ENCODE data around the gene GATAD2A. TPM values are rescaled to one million over a fixed set of nuclear protein-coding genes. Genes with fewer than 3 reads are reported as not detected.
A peak's percentile ranks its signal among the peaks of the same experiment; 100 is the strongest.

GATAD2A gene
- total and polyA plus RNA-seq, 2 of the 13 experiments (the other 11 are each of a cell fraction or from before 2014, with no cell fraction given): 16.8 to 28.6 TPM

DNA sequence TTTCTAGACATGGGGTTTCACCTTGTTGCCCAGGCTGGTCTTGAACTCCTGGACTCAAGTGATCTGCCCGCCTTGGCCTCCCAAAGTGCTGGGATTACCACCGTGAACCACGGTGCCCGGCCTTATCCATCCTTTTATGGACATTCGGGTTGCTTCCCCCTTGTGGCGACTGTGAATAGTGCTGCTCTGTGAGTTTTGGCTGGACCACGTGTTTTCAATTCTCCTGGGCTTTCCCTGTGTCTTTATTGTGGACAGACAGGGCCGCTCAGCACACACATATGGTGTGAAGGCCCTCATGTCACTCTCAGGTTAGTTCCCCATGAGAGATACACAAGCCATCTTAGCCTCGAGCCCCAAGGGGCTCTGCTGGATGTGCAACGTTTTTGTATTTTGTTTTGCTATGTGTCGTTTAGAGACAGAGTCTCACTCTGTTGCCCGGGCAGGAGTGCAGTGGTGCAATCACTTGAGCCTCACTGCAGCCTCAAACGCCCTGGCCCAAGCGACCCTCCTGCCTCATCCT, 44.3 kb upstream of the GATAD2A start (continued):
- TF ChIP-seq NFYC (CRISPR knock-in tag; IDR thresholded peaks at IDR 0.05) (no peak), FLYWCH1 (CRISPR knock-in tag; IDR thresholded peaks at IDR 0.05) (no peak), KLF13 (CRISPR knock-in tag; IDR thresholded peaks at IDR 0.05) (no peak), MLLT10 (CRISPR knock-in tag; IDR thresholded peaks at IDR 0.05) (no peak), ZNF251 (CRISPR knock-in tag; IDR thresholded peaks at IDR 0.05) (no peak), RBM22 (optimal IDR thresholded peaks at IDR 0.05; ENCODE audit: low read length) (no peak), ZNF569 (CRISPR knock-in tag; IDR thresholded peaks at IDR 0.05; ENCODE audit: borderline replicate concordance) (no peak), RCOR2 (CRISPR knock-in tag; IDR thresholded peaks at IDR 0.05) (no peak), ZFP62 (CRISPR knock-in tag; IDR thresholded peaks at IDR 0.05) (no peak), MAFK (conservative IDR thresholded peaks at IDR 0.05 in 1 of 2, IDR thresholded peaks at IDR 0.05 in 1 of 2; ENCODE audit: low read length in 2 of 2) (peak; percentile 17 to 41; a peak in 1 of 4 replicates), SNAPC2 (CRISPR knock-in tag; IDR thresholded peaks at IDR 0.05) (0 out of 2 replicates have a peak, but pooled peaks have one; percentile 41), ZSCAN30 (CRISPR knock-in tag; IDR thresholded peaks at IDR 0.05) (no peak), ZNF34 (CRISPR knock-in tag; IDR thresholded peaks at IDR 0.05; ENCODE audit: borderline replicate concordance) (0 out of 2 replicates have a peak, but pooled peaks have one; percentile 31), TMF1 (CRISPR knock-in tag; IDR thresholded peaks at IDR 0.05; ENCODE audit: low read depth) (no peak), CHCHD3 (CRISPR knock-in tag; IDR thresholded peaks at IDR 0.05) (no peak), SP1 (IDR thresholded peaks at IDR 0.05) (no peak), SP1 (CRISPR knock-in tag; IDR thresholded peaks at IDR 0.05) (no peak), ZFP36L2 (CRISPR knock-in tag; IDR thresholded peaks at IDR 0.05) (no peak), SMAD3 (CRISPR knock-in tag; IDR thresholded peaks at IDR 0.05) (no peak)
- TF ChIP-seq, protein P1, sequence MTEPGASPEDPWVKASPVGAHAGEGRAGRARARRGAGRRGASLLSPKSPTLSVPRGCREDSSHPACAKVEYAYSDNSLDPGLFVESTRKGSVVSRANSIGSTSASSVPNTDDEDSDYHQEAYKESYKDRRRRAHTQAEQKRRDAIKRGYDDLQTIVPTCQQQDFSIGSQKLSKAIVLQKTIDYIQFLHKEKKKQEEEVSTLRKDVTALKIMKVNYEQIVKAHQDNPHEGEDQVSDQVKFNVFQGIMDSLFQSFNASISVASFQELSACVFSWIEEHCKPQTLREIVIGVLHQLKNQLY (CRISPR knock-in tag; IDR thresholded peaks at IDR 0.05): peak; percentile 53; the same call in 1 of the 2 replicates
- TF ChIP-seq, protein P2, sequence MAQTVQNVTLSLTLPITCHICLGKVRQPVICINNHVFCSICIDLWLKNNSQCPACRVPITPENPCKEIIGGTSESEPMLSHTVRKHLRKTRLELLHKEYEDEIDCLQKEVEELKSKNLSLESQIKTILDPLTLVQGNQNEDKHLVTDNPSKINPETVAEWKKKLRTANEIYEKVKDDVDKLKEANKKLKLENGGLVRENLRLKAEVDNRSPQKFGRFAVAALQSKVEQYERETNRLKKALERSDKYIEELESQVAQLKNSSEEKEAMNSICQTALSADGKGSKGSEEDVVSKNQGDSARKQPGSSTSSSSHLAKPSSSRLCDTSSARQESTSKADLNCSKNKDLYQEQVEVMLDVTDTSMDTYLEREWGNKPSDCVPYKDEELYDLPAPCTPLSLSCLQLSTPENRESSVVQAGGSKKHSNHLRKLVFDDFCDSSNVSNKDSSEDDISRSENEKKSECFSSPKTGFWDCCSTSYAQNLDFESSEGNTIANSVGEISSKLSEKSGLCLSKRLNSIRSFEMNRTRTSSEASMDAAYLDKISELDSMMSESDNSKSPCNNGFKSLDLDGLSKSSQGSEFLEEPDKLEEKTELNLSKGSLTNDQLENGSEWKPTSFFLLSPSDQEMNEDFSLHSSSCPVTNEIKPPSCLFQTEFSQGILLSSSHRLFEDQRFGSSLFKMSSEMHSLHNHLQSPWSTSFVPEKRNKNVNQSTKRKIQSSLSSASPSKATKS (CRISPR knock-in tag; IDR thresholded peaks at IDR 0.05): no peak
- TF ChIP-seq, protein P3, sequence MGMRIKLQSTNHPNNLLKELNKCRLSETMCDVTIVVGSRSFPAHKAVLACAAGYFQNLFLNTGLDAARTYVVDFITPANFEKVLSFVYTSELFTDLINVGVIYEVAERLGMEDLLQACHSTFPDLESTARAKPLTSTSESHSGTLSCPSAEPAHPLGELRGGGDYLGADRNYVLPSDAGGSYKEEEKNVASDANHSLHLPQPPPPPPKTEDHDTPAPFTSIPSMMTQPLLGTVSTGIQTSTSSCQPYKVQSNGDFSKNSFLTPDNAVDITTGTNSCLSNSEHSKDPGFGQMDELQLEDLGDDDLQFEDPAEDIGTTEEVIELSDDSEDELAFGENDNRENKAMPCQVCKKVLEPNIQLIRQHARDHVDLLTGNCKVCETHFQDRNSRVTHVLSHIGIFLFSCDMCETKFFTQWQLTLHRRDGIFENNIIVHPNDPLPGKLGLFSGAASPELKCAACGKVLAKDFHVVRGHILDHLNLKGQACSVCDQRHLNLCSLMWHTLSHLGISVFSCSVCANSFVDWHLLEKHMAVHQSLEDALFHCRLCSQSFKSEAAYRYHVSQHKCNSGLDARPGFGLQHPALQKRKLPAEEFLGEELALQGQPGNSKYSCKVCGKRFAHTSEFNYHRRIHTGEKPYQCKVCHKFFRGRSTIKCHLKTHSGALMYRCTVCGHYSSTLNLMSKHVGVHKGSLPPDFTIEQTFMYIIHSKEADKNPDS (CRISPR knock-in tag; IDR thresholded peaks at IDR 0.05): no peak
- TF ChIP-seq, protein P4, sequence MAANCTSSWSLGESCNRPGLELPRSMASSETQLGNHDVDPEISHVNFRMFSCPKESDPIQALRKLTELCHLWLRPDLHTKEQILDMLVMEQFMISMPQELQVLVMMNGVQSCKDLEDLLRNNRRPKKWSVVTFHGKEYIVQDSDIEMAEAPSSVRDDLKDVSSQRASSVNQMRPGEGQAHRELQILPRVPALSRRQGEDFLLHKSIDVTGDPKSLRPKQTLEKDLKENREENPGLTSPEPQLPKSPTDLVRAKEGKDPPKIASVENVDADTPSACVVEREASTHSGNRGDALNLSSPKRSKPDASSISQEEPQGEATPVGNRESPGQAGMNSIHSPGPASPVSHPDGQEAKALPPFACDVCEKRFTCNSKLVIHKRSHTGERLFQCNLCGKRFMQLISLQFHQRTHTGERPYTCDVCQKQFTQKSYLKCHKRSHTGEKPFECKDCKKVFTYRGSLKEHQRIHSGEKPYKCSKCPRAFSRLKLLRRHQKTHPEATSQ (CRISPR knock-in tag; IDR thresholded peaks at IDR 0.05; ENCODE audit: borderline replicate concordance): no peak
- TF ChIP-seq, protein P5, sequence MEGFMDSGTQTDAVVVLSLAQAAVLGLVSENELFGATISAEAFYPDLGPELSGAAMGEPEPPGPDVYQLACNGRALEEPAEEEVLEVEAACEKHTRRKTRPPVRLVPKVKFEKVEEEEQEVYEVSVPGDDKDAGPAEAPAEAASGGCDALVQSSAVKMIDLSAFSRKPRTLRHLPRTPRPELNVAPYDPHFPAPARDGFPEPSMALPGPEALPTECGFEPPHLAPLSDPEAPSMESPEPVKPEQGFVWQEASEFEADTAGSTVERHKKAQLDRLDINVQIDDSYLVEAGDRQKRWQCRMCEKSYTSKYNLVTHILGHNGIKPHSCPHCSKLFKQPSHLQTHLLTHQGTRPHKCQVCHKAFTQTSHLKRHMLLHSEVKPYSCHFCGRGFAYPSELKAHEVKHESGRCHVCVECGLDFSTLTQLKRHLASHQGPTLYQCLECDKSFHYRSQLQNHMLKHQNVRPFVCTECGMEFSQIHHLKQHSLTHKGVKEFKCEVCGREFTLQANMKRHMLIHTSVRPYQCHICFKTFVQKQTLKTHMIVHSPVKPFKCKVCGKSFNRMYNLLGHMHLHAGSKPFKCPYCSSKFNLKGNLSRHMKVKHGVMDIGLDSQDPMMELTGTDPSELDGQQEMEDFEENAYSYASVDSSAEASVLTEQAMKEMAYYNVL (CRISPR knock-in tag; IDR thresholded peaks at IDR 0.05; ENCODE audit: borderline replicate concordance): no peak
